ENCODE data around the gene GAB2.

Gene GAB2

DNA sequence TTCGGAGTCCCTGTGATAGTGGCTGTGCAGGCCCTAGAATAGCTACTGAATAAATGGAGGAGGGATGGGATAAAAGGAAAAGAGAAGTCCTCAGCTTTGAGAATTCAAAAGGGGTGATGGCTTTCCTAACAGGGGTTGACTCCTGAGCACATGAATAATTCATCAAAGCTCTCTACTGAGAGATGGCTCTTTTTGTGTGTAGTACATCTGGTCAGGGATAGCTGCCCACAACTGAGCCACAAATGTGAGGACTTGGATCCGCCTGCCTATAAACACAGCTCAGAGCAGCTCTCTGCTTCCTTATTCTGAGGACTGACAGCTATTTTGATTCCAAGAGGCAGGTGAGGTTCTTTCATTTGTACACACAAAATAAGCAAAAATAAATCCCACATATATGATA is 146.6 kb downstream of the GAB2 start:
- DNase-seq = peak; percentile 70

DNA sequence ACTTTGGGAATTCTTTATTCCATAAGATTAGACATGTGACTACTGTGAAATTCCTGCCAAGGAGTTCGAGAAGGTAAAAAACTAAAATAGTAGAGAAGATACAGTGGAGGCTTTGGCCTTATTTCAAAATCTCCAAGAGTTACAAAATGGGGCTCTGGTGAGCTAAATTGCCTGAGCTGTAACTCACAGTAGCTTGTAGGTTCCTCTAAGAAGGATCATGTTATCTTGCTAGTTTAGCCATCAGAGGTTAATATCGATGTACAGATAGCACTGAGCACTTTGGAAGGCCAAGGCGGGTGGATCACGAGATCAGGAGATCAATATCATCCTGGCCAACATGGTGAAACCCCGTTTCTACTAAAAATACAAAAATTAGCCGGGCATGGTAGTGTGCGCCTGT is 147.8 kb downstream of the GAB2 start:
- no peak for DNase-seq

DNA sequence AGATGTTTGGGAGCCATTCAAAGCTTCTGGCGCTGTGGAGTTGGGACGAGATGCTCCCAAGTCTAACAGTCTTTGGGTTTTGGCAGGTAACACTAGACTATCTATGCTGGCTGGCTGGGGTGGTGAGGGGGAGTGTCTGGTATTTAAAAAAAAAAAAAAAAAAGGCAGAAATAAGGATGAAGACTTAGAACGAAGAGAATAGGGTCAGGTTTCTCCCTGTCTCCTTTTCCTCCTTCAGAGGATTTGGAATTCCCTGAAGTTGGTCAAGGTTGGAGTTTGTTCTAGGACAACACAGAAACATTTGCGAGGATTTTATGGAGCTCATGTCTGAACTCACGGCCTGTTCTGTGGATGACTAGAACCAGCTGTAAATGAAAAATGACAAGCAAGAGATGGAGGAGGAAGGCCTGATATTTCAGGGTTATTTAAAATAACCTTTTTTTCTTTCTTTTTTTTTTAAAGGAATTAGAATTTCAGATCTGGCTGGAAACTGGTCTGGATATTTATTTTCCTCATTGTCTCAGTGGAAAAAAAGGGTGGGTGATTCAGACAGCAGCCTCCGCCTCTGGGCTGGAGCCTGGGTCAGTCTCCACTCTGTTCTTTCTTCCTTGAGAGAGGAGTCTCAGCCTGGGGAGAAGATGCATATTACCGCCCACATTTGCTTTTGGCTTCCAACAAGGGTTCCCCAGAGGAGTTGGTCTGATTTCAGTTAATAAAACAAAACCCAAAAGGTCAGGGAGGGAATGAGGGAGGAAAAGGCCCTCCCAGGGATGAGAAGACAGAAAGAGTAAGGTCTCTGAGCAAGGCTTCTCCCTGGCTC is 148.8 kb downstream of the GAB2 start:
- no peak for DNase-seq

DNA sequence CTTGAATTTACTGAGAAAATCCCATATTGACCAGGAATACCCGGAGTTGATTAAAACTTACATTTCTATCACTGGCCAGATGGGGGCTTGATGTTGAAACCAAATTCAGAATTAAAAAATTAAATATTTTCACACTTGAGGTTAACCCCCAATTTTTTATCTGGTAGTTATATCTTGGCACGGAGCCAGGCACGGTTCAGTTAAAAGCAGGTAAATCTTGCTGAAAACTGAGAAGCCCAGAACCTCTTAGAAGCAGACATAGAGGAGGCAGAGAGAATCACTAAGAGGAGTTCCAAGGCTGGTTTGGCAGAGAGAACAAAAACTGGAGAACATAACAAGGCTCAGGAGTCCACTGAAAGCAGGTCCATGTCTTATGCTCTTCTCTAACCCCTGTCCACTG is 151.2 kb downstream of the GAB2 start:
- DNase-seq = no peak

DNA sequence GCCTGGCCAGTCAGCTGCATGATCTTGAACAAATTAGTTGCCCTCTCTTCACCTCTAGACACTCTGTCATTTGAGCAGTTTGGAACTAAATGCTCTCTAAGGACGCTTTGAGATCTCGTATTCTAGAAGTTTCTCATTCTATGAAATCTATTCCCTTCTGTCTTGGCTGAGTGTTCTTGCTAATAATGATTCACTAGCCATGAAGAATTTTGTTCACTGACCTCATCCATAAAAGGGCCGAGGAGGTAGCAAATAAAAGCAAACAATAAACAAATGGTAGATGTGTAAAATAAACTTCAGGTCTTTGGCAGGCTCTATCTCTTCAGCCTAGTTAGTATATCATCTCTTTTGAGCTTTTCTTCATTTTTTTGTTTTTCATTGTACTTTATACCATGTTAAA is 152.3 kb downstream of the GAB2 start:
- DNase-seq = no peak

DNA sequence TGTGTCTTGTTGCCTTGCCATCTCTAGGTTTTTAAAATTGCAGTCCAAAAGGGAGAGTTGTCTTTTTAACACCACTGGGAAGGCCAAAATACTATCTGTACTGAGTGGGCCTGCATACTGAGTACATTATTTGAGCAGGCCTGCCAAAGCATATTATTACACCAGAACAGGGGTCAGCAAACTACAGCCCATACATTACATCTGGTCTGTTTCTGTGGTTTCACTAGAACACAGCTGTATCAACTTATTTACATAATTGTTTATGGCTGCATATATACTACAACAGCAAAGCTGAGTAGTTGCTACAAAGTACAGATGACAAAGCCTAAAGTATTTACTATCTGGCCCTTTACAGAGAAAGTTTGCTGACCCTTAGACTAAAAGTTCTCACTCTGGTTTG is 154.9 kb downstream of the GAB2 start:
- no peak for DNase-seq

DNA sequence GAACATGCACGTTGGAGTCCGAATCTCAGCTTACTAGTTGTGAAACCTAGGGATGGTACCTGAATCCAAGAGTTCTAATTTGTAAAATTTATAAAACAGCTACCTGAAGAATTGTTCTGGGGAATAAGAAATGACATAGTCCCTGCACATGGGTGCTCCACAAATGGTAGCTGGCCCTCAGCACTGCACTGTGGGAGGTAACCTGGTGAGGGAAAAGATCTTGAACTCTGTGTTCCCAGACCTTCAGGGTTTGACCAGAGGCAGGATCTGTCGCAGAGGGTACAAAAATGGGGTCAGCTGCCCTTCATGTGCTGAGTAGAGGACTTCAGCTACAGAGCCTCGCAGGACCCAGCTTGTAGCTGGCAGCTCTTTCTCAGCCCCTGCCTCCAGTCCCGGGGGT is 155.4 kb downstream of the GAB2 start:
- DNase-seq = no peak

DNA sequence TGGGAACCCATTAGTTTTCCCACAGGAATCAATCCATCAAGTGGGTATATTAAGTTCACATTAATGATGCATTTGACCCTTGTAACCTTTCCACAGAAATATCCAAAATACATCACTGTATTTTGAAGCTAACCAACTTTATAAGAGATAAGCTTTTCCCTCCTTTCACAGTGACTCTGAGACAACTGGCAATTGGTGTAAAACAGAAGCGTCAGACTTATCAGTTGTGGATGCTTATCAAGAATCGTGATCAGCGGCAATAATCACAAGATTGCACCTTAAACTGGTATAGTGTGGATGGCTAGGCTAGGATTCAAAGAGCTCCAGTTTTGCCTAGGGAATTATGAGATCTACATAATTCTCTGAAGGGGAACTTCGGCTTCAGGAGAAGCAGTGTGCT is 155.8 kb downstream of the GAB2 start:
- no peak for DNase-seq

DNA sequence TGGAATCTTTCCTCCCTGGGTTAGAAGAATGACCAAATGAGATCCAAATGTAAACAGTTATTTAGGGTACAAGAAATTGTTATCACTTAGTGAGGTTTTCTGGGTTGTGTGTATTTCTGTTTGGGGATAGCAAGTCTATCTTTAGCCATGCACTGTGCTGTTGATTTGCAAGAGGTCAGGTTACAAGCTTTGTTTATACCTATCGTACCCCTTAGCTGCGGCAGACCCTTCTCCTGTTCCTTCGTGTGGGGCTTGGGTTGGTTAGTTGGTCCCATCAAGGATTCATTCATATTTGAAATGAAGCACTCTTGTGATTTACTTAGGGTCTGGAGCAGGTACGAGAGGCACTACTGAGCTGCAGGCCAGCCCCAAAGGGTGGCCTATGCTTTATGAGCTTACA is 156.3 kb downstream of the GAB2 start:
- DNase-seq = no peak

DNA sequence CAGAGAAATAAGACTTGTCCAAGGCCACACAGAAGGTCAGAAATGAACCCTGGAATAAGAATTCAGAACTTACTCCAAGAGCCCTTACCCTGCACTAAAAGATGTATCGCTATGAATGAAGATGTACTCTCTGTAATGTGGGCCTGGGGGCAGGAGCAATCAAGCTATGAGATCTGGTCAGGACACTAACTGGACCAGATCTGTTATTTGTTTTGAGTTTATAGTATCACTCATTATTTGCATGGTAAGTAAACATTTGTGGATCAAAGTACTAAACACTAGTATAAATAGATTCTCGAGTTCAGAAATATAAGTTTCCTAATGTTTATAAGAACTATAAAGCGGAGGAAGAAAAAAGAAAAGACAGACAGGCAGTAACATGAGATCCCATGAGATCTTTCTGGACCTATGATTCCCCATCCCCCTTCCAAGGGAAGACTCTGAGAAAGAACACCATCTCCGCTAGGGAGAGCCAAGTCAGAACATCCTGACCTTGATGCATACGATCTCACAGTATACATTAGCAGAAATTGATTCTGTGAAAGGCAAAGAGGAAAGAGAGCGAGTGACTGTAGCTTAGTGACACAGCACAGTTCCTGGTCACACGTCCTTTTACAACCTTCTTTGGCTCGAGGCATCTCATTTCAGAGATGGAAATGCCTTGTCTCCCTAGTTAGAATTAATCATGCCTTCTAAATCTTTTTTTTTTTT is 157.7 kb downstream of the GAB2 start:
- no peak for DNase-seq

DNA sequence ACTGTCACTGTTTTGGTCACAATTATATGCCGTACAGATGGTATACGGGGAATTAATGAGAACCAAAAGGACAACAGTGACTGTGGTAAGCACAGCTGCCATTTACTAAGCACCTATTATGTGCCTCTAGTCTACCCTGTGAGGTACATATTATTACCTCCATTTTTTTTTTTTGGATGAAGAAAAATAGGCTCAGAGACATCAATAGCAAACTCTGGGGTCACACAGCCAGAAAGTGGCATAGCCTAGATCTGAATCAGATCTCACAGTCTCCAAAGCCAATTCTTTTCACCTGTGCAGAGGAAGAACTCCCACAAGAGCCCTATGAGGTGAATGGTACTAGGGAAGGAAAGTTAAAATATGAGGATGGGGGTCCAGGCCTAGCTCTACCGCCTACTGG is 160.0 kb downstream of the GAB2 start:
- no peak for DNase-seq

DNA sequence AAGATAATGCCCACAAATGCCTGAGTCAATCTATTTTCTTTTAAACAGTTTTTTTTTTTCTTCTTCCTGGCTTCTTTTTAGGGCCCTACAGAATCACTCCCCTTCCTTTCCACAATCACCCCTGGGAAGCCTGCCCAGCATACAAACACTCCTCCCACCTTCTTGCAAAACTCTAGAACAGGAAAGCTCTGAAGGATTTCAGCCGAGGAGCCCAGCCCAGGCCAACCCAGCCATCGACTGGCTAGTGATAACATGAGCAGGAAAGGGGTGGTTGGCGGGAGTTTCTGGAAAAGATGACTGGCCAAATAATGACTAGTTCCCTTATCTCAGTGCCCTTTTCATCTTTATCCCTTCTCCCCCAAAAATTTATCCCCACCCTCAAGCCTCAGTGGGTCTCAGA is 160.7 kb downstream of the GAB2 start:
- no peak for DNase-seq

DNA sequence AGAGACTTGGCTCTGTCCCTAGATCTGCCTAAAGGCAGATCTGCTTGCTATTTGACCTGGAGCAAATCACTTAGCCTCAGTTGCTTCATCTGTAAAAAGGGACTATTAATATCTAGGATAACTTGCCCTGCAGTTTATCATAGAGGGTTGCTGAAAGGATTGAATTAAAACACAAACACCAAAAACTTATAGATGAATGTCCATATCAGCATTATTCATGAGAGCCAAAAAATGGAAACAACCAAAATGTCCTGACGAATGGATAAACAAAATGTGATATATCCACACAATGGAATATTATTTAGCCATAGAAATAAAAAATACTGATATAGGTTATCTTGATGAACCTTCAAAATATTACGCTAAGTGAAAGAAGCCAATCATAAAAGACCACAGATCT is 161.7 kb downstream of the GAB2 start:
- DNase-seq = no peak

DNA sequence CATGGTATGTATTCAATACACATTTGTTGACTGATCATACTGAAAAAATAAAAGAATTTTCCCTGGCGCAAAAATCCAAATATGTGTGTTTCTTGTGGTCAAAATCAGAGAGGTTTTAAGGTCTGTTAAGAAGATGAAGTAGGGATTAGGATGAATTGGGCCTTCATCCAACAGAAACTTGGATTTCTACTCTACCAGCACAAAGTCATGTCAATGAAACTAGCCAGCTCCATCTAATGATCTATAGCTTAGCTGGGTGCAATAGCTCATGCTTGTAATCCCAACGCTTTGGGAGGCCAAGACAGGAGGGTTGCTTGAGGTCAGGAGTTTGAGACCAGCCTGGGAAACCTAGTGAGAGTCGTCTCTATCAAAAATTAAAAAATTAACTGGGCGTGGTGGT is 163.4 kb downstream of the GAB2 start:
- no peak for DNase-seq

DNA sequence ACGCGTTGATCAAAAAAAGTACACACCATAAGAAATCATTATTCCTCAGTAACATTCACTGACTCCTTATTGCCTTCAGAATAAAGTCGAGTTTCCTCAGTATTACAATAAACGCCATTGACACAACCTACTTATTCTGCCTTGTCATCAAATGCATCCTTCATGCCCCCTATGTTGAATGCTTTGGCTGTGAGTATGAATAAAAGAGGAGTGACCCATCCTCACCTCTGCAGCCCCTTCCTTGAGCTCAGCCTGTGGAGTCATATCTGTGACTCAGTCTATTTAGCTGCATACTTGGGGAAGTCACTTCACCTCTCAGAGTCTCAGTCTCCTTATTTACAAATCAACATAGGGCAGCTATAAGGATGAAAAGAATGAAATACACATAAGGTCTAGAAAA is 163.8 kb downstream of the GAB2 start:
- no peak for DNase-seq

DNA sequence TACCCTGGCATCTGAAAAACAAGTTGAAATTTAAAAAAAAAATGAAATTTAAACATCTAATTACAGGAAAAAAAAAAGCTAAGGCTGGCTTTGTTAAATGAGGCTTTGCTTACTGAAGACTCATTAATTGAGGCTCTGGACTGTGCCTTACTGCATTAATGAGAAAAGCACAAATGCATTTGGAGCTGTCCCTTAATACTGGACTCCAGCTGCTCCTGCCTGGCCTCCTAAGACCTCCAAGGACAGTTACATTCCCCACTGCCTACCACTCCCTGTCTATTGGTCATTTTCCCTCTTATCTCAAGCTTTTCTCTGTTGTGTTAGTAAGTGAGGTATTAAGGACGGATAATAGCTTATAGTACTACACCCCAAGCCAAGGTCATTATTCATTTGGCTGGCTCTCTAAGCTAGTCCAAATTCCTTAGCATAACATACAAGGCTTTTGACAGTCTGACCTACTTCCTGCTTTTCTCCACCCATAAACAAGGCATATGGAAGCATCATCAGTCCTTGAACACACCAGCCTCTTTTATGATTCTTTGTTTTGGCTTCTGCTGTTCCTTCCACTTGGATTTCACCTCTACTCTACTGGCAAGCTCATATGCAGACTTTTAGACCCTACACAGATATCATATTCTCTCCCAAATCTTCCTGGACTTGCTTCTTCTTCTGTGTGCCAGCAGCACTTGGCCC is 166.4 kb downstream of the GAB2 start:
- DNase-seq = no peak

DNA sequence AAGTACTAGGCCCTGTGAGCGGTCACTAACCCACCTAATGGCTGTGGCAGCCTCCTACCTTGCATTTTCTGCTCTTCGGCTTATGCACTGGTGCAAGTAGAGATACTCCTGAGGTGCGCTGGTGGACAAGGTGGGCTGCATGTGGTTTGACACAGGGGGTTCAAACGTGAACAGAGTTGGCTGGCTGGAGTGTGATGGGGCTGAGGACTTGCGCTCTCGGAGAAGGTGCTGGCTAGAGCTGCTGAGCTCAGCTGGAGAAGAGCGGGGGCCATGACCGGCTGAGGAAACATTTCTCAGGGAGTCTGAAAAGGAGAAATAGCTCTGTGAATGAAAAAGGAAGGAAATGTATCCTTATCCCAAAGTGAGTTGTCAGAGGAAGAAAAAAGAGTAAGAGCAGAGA is 167.5 kb downstream of the GAB2 start:
- DNase-seq = no peak

DNA sequence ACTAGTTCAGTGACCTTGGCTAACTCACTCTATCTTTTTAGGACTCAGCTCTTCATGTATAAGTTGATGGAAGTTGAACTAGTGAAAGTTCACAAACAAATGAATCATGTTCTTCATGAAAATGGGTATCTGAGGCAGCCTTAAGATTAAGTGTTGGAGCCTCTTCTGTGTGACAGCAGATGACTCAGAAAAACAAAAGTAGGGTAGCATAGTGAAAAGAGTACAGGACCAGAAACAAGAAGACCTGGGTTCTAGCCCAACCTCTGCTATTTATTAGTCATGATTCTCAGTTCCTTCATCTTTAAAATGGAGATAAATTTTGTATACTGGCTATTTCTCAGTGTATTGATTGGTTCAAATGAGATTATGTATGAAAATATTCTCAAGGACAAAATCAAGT is 168.7 kb downstream of the GAB2 start:
- DNase-seq = no peak

DNA sequence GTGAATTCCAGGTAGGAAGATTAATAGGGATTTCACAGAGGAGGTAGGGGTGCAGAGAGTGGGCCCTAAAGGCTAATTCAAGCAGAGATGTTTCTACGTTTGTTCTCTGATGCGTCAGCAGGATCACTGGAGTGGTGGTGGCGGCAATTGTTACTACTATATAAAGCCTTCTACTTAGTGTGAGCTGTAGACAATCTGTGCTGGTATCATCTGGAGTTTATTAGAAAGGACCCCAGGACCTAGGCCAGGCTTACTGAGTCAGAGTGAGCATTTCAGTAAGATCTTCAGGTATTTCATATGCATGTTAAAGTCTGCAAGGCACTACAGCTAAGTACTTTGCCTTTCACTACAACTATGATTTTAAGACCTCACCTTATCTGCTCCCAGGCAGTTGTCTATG is 169.4 kb downstream of the GAB2 start:
- no peak for DNase-seq

DNA sequence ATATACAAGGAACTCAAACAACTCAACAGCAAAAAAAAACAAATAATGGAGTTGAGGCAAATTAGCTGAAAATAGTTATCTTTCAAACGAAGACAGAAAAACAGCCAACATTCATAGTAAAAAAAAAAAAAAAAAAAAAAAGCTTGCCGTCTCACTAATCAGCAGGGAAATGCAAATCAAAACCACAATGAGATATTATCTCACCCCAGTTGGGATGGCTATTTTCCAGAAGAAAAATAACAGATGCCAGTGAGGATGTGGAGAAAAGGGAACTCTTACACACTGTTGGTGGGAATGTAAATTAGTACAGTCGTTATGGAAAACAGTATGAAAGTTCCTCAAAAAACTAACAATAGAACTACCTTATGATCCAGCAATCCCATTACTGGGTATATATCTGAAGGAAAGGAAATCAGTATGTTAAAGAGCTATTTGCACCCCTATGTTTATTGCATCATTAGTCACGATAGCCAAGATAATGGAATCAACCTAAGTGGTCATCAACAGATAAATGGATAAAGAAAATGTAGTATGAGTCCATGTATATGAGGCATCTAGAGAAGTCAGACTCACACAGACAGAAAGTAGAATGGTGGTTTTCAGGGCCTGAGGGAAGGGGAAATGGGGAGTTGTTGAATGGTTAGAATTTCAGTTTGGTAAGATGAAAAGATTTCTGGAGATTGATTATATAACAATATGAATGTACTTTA is 172.9 kb downstream of the GAB2 start:
- no peak for DNase-seq

DNA sequence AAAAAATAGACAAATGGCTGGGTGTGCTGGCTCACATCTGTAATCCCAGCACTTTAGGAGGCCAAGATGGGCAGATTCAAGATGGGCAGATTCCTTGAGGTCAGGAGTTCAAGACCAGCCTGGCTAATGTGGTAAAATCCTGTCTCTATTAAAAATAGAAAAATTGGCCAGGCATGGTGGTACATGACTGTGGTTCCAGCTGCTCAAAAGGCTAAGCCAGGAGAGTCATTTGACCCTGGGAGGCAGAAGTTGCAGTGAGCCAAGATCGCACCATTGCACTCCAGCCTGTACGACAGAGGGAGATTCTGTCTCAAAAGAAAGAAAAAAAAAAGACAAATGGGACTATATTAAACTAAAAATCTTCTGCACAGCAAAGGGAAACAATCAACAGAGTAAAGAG is 173.5 kb downstream of the GAB2 start:
- no peak for DNase-seq

DNA sequence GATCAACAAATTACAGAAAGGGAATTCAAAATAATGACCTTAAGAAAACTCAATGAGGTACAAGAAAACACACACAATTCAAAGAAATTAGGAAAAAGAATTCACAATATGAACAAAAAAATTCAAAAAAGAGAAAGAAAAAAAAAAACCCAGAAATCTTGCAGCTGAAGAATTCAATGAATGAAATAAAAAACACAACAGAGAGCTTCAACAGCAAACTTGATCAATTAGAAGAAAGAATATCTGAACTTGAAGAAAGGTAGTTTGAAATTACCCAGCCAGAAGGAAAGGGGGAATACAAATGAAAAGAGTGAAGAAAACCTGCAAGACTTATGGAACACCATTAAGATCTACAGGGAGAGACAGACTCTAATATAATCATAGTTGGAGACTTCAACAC is 176.1 kb downstream of the GAB2 start:
- no peak for DNase-seq

DNA sequence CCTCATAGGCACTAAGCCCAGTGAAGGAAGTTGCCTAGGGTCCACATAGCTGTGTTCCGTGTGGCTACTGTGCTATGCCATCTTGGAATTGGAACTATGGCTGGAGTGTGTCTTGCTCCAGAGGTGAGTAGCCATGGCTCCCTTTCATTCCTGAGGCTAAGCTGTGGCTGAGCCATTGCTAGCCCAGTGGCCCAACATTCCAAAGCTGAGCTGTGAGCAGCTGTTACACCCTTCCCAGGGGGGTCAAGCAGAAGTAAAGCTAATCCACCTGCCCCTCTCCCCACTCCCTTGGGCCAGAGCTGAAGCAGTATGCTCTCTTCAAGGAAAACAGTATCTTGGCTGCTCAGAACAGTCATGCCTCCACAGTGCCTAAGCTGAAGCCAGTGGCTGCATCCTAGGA is 177.8 kb downstream of the GAB2 start:
- DNase-seq = no peak
